GM12878 (cell line): Measurements from ENCODE around the gene TVP23C. TPM values are rescaled to one million over a fixed set of nuclear protein-coding genes. Genes with fewer than 3 reads are reported as not detected.

Experiments used
- ATAC-seq: fragments of 200-7000 bp; cut with Tn5 transposase; 3 replicates; pipeline ENCODE4 v1.9.1; 2020; ENCODE audit warnings: mild to moderate bottlenecking, moderate library complexity
- BruUV-seq: library from RNA; stranded (reverse); fragments of 400-500 nt; replicated peaks from 2 replicates; lab custom pipeline; 2021; lab: Mats Ljungman, UMichigan
- CTCF ChIA-PET: fragments of 300-600 bp; sonication (Branson Sonifier 250); formaldehyde crosslinking; extraction: SDS; loops from one replicate; lab custom pipeline; 2021; ENCODE audit warnings: inconsistent platforms; lab: Yijun Ruan, JAX
- POLR2A ChIA-PET: fragments of 350-600 bp; formaldehyde crosslinking; extraction: SDS; loops from one replicate; lab custom pipeline; 2021; ENCODE audit warnings: inconsistent platforms; lab: Charles Lee
- RAD21 ChIA-PET: fragments of 300-600 bp; sonication (Branson Sonifier 250); formaldehyde crosslinking; loops from one replicate; lab custom pipeline; 2023; ENCODE audit warnings: antibody characterized with exemption; ENCODE audit not compliant: unreplicated experiment; lab: Charles Lee
- SMC1A ChIA-PET: fragments of 300-600 bp; sonication (Branson Sonifier 250); formaldehyde crosslinking; loops from one replicate; lab custom pipeline; 2023; ENCODE audit not compliant: unreplicated experiment, uncharacterized antibody; lab: Charles Lee
- DNase-seq: peaks from one replicate; pipeline ENCODE4 v3.0.0-alpha.2; 2011; ENCODE audit warnings: low read depth, low spot score
- FAIRE-seq: peaks from 3 replicates; lab custom pipeline; 2011; peaks lifted over from hg19 to GRCh38; lab: Jason Lieb, UNC
- H2AFZ ChIP-seq: 2 replicates; pipeline ENCODE4 v1.6.0; 2011; ENCODE audit warnings: low read depth, low read length, control low read depth; ENCODE audit not compliant: control insufficient read depth
- H3K27ac ChIP-seq: 2 replicates; pipeline ENCODE4 v1.5.1; 2011; ENCODE audit warnings: control low read depth; ENCODE audit not compliant: control insufficient read depth, insufficient read depth
- H3K27me3 ChIP-seq, 2 experiments: replicated peaks in 1 of 2; 2 replicates each; pipeline versions ENCODE4 v1.6.0 to v1.6.1; 2011; ENCODE audit warnings: low read length in 1 of 2; ENCODE audit not compliant: control insufficient read depth in 2 of 2, insufficient read depth in 2 of 2
- H3K36me3 ChIP-seq, 2 experiments: 2 replicates each; pipeline ENCODE4 v1.5.1; 2011; ENCODE audit warnings: low read length in 1 of 2; ENCODE audit not compliant: control insufficient read depth in 2 of 2, insufficient read depth in 2 of 2
- H3K4me1 ChIP-seq: 2 replicates; pipeline ENCODE4 v1.6.1; 2011; ENCODE audit warnings: mild to moderate bottlenecking, low read length, moderate library complexity, mixed read lengths; ENCODE audit not compliant: control insufficient read depth, insufficient read depth
- H3K4me2 ChIP-seq: 2 replicates; pipeline ENCODE4 v1.6.0; 2011; ENCODE audit warnings: control low read depth; ENCODE audit not compliant: control insufficient read depth, insufficient read depth
- H3K4me3 ChIP-seq: fragments of 200-600 bp; sonication (generic); 2 replicates; pipeline ENCODE4 v1.5.1; 2016
- H3K79me2 ChIP-seq: 2 replicates; pipeline ENCODE4 v1.6.0; 2011; ENCODE audit warnings: low read length; ENCODE audit not compliant: control insufficient read depth, insufficient read depth
- H3K9ac ChIP-seq: 2 replicates; pipeline ENCODE4 v1.8.0; 2011; ENCODE audit warnings: low read length, control low read depth, mixed read lengths; ENCODE audit not compliant: control insufficient read depth, insufficient read depth
- H3K9me3 ChIP-seq: replicated peaks from 3 replicates; pipeline ENCODE4 v1.5.1; 2011; ENCODE audit warnings: mild to moderate bottlenecking, low read length; ENCODE audit not compliant: control insufficient read depth, insufficient read depth
- H4K20me1 ChIP-seq: 2 replicates; pipeline ENCODE4 v1.6.0; 2011; ENCODE audit not compliant: control insufficient read depth, insufficient read depth
- EZH2 ChIP-seq: IDR thresholded peaks from 2 replicates; pipeline ENCODE4 v1.6.1; 2012; ENCODE audit warnings: low read depth, mild to moderate bottlenecking, control low read depth, inconsistent platforms, low read length, borderline replicate concordance; ENCODE audit not compliant: control insufficient read depth
- IRF4 ChIP-seq: IDR thresholded peaks from 2 replicates; pipeline ENCODE4 v1.6.1; 2011; ENCODE audit warnings: low read depth, low read length
- NBN ChIP-seq: fragments of 450-650 bp; IDR thresholded peaks from 2 replicates; pipeline ENCODE4 v1.6.1; 2016
- NFXL1 ChIP-seq: fragments of 450-650 bp; IDR thresholded peaks from 2 replicates; pipeline ENCODE4 v1.6.1; 2017; ENCODE audit warnings: antibody characterized with exemption, mild to moderate bottlenecking, borderline replicate concordance
- NFYA ChIP-seq: IDR thresholded peaks from 2 replicates; pipeline ENCODE4 v1.6.1; 2011; ENCODE audit warnings: low read depth, mild to moderate bottlenecking, low read length, improper control_type of control experiment, borderline replicate concordance
- PAX5 ChIP-seq: IDR thresholded peaks from 2 replicates; pipeline ENCODE4 v1.6.1; 2011; ENCODE audit warnings: low read depth, low read length, borderline replicate concordance
- RELA ChIP-seq: fragments of 450-650 bp; IDR thresholded peaks from 2 replicates; pipeline ENCODE4 v1.8.0; 2014; ENCODE audit warnings: borderline replicate concordance; ENCODE audit not compliant: partially characterized antibody
- SRF ChIP-seq, 2 experiments: IDR thresholded peaks; 2 replicates each; pipeline ENCODE4 v1.6.1; 2011; ENCODE audit warnings: low read depth in 2 of 2, low read length in 2 of 2, mild to moderate bottlenecking in 1 of 2, moderate library complexity in 1 of 2
- STAT3 ChIP-seq: IDR thresholded peaks from 2 replicates; pipeline ENCODE4 v1.6.1; 2011; ENCODE audit warnings: low read depth, low read length, improper control_type of control experiment
- WRNIP1 ChIP-seq: IDR thresholded peaks from 2 replicates; pipeline ENCODE4 v1.6.1; 2011; ENCODE audit warnings: low read depth, low read length, improper control_type of control experiment, borderline replicate concordance
- ZNF24 ChIP-seq: fragments of 450-650 bp; IDR thresholded peaks from 2 replicates; pipeline ENCODE4 v1.6.1; 2017; ENCODE audit warnings: antibody characterized with exemption, mild to moderate bottlenecking
- WGBS: methylation state at CpG from one replicate; pipeline ENCODE4 v1.1.6; 2016; ENCODE audit warnings: low lambda C conversion rate; ENCODE audit not compliant: insufficient replicate concordance, insufficient coverage; ENCODE audit errors: missing lambda C conversion rate; 5-methylcytosine and 5-hydroxymethylcytosine counted together
- in situ Hi-C: fragments of 300-500 bp; cut with MboI; formaldehyde crosslinking; loops from 9 replicates; pipeline ENCODE4 v1.14.3; 2018; ENCODE audit warnings: mixed read lengths
- intact Hi-C: fragments of 100-400 bp; cut with micrococcal nuclease; formaldehyde crosslinking; loops from one replicate; pipeline ENCODE4 v1.14.2; 2022; ENCODE audit not compliant: unreplicated experiment
- polyA plus RNA-seq, 11 experiments: library from polyadenylated mRNA; depleted of rRNA in 4 of 11; unstranded in 6 of 11; stranded (reverse) in 5 of 11; fragments of >200 nt; fragmentation: Nextera tagmentation in 4 of 11; fragmentation: Illumina TruSeq in 1 of 11; extraction: Ambion mirVana in 4 of 11; extraction: Trizol in 1 of 11; gene quantifications; 1 replicate in 1 of 11; 2 replicates in 10 of 11; pipeline versions ENCODE4 v1.2.1 to v1.2.3, GENCODE V29; 2011 to 2016; ENCODE audit warnings: inconsistent platforms in 2 of 11, missing spikeins in 2 of 11, low read depth in 1 of 11
- total RNA-seq, 4 experiments: library from RNA; depleted of rRNA in 3 of 4; stranded (reverse); fragments of >200 nt in 3 of 4; fragmentation: Illumina TruSeq in 1 of 4; extraction: Trizol in 1 of 4; gene quantifications; 2 replicates each; pipeline versions ENCODE4 v1.2.1 to v1.2.3, GENCODE V29; 2013 to 2021
- TF ChIP-seq, protein P1 (sequence below): IDR thresholded peaks from 2 replicates; pipeline ENCODE4 v1.6.1; 2011; ENCODE audit warnings: mild to moderate bottlenecking, low read depth, low read length, moderate library complexity; ENCODE audit not compliant: insufficient replicate concordance
- TF ChIP-seq, protein P2 (sequence below): fragments of 450-650 bp; IDR thresholded peaks from 2 replicates; pipeline ENCODE4 v1.6.1; 2018; ENCODE audit warnings: mild to moderate bottlenecking, low read depth, moderate library complexity; ENCODE audit not compliant: partially characterized antibody

Gene TVP23C
- total and polyA plus RNA-seq, 10 of the 15 experiments (the other 5 are each of a cell fraction or from before 2014, with no cell fraction given): 0.42 to 5.0 (median 2.7) TPM

GRCh38 chr17:15467592-15467991, 95.7 kb downstream of the TVP23C start, which contains the start of gene CDRT4:
Gene CDRT4 (minus strand): TSS chr17:15467621. CDS start chr17:15440238, 27,383 bp downstream.
- H3K9me3 ChIP-seq: no peaks in the 10 kb centered on the region
- H3K9ac ChIP-seq: no peak within 1 kb of the TSS
- no peak within 1 kb of the TSS for H3K4me2 ChIP-seq
- no peaks in the 10 kb centered on the region for H3K27me3 ChIP-seq
- SMC1A ChIA-PET: no interaction called here
- no peaks in the 10 kb centered on the region for H4K20me1 ChIP-seq
- no peaks in the 10 kb centered on the region for H3K36me3 ChIP-seq
- ATAC-seq: no peak
- H3K4me3 ChIP-seq: no peak within 1 kb of the TSS
- DNase-seq: no peak
- no peak within 1 kb of the TSS for H2AFZ ChIP-seq
- BruUV-seq: no TSS peak
- POLR2A ChIA-PET: no interaction called here
- RAD21 ChIA-PET: no interaction called here
- H3K4me1 ChIP-seq: no peaks in the 10 kb centered on the region
- CTCF ChIA-PET: no interaction called here
- TF ChIP-seq, protein P1, sequence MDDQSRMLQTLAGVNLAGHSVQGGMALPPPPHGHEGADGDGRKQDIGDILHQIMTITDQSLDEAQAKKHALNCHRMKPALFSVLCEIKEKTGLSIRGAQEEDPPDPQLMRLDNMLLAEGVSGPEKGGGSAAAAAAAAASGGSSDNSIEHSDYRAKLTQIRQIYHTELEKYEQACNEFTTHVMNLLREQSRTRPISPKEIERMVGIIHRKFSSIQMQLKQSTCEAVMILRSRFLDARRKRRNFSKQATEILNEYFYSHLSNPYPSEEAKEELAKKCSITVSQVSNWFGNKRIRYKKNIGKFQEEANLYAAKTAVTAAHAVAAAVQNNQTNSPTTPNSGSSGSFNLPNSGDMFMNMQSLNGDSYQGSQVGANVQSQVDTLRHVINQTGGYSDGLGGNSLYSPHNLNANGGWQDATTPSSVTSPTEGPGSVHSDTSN: no peak
- no peak for TF ChIP-seq NFYA
- no peak for TF ChIP-seq NFXL1
- TF ChIP-seq RELA: no peak
- no peak within 1 kb of the TSS for H3K27ac ChIP-seq
- intact Hi-C loops (no loop called here), in situ Hi-C loops (no loop called here)
- H3K79me2 ChIP-seq: no peaks in the 10 kb centered on the region
- 23% methylated on average over 3 of the region's 3 CpGs for WGBS
- no peak for FAIRE-seq

GRCh38 chr17:15466131-15466530, 97.2 kb downstream of the TVP23C start:
- in situ Hi-C loops (no loop called here), intact Hi-C loops (no loop called here)
- ATAC-seq: no peak
- Histone ChIP-seq H3K4me3 (no peak overlapping the region), H3K27ac (no peak overlapping the region), H3K9ac (no peak overlapping the region), H3K9me3 (no peaks in the 10 kb centered on the region), H3K79me2 (no peaks in the 10 kb centered on the region), H2AFZ (no peak overlapping the region), H3K27me3 (no peaks in the 10 kb centered on the region), H4K20me1 (no peaks in the 10 kb centered on the region), H3K4me1 (no peaks in the 10 kb centered on the region), H3K4me2 (no peak overlapping the region), H3K36me3 (no peaks in the 10 kb centered on the region)
- no peak for DNase-seq
- BruUV-seq: no TSS peak
- ChIA-PET RAD21 (no interaction called here), CTCF (no interaction called here), SMC1A (no interaction called here), POLR2A (no interaction called here)
- 26% methylated on average over 5 of the region's 6 CpGs for WGBS
- FAIRE-seq: no peak
- TF ChIP-seq, protein P2, sequence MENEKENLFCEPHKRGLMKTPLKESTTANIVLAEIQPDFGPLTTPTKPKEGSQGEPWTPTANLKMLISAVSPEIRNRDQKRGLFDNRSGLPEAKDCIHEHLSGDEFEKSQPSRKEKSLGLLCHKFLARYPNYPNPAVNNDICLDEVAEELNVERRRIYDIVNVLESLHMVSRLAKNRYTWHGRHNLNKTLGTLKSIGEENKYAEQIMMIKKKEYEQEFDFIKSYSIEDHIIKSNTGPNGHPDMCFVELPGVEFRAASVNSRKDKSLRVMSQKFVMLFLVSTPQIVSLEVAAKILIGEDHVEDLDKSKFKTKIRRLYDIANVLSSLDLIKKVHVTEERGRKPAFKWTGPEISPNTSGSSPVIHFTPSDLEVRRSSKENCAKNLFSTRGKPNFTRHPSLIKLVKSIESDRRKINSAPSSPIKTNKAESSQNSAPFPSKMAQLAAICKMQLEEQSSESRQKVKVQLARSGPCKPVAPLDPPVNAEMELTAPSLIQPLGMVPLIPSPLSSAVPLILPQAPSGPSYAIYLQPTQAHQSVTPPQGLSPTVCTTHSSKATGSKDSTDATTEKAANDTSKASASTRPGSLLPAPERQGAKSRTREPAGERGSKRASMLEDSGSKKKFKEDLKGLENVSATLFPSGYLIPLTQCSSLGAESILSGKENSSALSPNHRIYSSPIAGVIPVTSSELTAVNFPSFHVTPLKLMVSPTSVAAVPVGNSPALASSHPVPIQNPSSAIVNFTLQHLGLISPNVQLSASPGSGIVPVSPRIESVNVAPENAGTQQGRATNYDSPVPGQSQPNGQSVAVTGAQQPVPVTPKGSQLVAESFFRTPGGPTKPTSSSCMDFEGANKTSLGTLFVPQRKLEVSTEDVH: no peak
- TF ChIP-seq SRF (IDR thresholded peaks at IDR 0.05; ENCODE audit: low read depth in 2 of 2, low read length in 2 of 2) (no peak), WRNIP1 (no peak), STAT3 (no peak), PAX5 (no peak), IRF4 (no peak), NBN (no peak), EZH2 (no peak), ZNF24 (no peak)
